T-helper 9 cell (primary cell): Measurements from ENCODE around the gene NOL4L.

ENCODE experiments used
- DNase-seq: peaks from one replicate; pipeline ENCODE4 v3.0.0-alpha.2; 2020

NOL4L gene

GRCh38 chr20:32521780-32522525 is 63.2 kb downstream of the NOL4L start:
- peak; percentile 65 for DNase-seq

- no peak for DNase-seq
Measured at GRCh38 chr20:32520927-32521203, 64.3 kb downstream of the NOL4L start.

DNA sequence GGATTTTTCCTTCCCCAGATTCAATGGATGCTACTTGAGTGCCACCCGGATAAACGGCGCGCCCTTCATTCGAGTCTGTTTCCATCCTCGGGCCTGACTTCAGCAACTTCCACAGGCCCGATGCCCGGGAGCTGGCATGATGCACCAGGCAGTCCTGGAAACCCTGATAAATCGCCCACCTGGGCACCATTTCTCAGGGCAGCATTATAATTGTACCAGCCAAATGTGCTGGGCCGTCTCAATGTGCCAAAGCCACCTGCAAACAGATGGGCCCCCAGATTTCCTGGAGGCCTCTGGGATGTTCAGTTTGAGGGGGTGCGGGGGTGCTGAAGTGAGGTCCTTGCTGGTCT is 65.8 kb downstream of the NOL4L start:
- DNase-seq, result no peak

GRCh38 chr20:32518593-32519380 is 66.3 kb downstream of the NOL4L start:
- no peak for DNase-seq

GRCh38 chr20:32517914-32518592 is 67.1 kb downstream of the NOL4L start:
- DNase-seq, result no peak

DNA sequence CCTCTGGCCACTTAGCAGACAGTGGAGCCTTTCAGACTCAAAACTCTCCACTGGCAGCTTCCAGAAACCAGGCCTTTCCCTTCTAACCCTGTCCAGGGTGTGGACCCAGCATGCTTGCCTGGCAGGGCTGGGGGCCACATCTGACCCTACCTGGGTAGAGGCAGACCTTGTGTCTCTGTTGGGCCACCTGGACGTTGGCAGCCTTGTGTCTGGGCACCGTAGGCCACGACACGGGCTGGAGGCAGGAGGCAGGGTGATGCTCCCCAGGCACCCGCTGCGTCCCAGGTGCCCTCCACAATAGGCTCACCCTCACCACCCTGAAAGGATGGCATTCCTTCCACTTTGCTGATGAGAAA is 67.6 kb downstream of the NOL4L start:
- DNase-seq, result no peak

GRCh38 chr20:32516583-32517517 is 68.3 kb downstream of the NOL4L start:
- no peak for DNase-seq

DNA sequence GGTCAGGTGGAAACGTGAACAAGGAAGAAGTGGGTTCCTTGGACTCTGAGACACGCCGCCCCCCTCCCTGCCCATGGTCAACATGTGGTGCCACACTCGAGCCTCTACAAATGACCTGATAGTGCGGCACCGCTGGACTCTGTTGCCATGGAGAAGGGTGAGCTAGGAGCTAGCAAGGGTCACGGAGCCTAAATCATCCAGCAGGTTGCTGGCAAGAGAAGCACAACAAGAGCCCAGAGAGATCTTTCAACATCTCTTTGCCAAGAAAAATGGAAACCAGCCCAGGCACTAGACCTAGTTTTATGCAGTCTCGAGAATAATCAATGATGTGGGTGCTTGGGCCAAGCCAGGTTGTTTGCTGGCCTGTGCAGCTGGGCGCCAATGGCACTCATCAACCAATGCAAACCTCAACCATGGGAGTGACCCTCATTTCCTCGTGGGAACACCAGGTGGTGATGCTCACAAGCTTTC is 69.5 kb downstream of the NOL4L start:
- no peak for DNase-seq

DNA sequence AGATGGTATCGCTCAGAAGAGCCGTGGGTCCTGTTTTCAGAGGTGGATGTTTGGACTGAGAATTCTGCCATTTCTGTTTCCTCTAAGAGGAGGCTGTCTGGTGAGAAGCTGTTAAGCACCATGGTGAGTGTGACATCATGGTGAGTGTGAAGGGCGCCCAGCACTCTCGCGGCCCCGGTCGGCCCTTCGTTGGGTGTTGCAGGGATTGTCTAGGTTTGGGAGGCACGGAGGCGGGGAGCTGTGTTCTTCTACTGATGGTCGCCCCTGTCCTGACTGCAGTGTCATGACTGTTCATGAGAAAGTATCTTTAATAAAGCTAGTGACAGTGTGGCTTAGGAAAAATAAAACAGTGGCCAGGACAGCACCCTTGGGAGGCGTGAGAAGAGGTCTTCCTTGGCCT is 70.4 kb downstream of the NOL4L start:
- DNase-seq, result no peak

- no peak for DNase-seq
Measured at GRCh38 chr20:32513031-32513866, 71.9 kb downstream of the NOL4L start.

DNA sequence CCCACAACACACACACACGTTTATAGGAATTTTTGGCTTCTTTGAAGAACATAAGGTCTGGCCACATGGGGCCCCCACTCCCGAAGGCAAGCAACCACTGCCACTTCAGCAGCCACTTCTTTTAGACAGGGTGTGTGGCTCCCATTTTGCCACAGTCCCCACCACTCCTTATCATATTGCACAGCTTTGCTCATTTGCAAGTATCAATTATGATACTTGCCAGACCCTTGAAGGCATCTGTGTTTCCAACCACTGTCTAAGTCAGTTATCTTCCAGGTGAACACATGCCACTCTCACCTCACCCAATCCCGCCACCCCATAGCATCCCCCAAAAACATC is 73.1 kb downstream of the NOL4L start:
- DNase-seq, result no peak

GRCh38 chr20:32511358-32512046 is 73.6 kb downstream of the NOL4L start:
- DNase-seq, result no peak

DNA sequence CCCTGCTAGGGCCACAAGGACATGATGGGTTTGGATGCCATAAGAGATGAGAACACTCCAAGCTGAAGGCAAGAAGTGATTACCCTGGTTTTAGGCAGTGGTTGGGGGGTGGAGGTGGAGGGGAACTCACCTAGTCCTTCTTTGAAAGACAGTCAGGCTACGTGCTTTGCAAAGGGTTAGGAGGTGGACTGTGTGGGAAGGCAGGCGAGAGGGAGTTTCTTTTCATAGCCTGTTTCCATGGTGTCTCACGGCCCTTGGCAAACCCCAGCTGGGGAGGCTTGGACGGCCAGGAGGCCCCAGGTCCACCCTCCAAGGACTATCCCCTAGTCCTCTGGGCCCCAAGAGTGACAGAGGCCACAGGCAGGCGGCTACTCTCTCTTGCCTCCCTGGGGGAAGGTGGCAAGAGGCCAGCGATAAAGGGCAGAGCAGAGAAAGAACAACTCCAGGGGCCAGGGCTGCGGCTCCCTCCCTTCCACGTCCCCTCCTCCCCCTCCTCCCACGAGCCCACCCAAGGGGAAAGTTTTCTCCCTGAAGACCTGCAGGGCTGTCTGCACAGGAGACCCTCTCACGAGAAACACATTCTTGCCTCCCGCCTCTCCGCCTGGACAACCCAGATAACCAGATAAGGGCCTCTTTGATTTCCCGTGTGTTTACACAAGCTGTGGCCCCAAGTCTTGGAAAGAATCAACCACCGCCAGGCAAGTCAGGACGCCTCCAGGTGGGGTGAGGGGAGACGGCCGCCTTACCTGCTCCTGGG is 74.4 kb downstream of the NOL4L start:
- no peak for DNase-seq

- DNase-seq, result no peak
Measured at GRCh38 chr20:32510120-32510600, 75.0 kb downstream of the NOL4L start.

GRCh38 chr20:32509639-32510066 is 75.5 kb downstream of the NOL4L start:
- DNase-seq, result peak; percentile 51

- no peak for DNase-seq
Measured at GRCh38 chr20:32508775-32509119, 76.4 kb downstream of the NOL4L start.

DNA sequence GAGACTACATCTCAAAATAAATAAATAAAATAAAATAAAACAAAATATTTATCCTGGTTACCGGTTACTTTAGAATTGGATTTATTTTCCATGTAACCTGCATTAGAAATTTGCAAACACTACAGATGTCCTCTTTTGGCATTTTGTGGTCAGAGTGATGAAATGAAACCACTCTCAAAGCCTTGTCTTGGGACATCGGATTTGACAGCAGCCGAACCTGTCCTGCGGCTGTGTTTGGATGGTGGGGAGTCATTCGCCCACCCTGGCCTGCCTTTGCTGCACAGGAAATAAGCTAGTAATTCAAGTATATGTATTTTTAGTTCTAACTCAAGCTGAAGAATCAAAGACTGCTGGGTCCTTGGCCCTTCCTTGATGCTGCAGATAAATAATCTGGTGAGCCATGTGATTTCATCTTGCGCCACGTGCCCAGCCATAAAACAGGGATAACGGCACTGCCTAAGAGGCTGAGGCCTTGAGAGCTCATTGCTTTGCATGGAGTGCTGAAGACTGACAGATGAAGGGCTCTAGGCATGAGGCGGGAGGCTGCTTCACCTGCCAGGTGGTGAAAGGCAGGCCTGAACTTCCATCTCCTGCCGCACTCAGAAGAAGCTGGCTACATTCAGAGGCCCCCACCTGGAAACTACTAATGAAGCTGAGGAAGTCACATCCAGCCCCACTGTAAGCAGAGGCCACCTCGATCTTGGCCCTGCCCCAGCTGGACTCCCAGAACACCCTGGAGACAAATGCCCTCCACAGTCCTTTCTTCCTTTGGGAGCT is 76.9 kb downstream of the NOL4L start:
- no peak for DNase-seq

DNA sequence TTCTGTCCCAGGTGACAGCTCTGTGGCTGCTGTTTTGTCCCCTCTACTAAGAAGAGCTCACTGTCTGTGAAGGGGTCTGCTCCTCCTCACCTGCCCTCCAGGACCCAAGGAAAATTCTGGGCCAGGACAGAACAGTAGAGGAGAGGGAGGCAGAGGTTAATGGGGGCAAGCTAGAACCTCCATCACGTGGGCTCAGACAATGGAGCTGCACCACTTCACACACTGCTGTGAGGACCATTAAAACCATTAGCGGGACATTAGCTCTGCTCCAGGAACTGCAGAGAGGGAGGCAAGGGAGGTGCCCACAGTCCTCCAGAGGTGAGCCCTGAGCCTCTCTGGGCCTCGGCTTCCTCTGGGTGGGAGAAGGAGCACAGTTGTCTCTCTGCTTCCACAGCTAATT is 78.4 kb downstream of the NOL4L start:
- no peak for DNase-seq

DNA sequence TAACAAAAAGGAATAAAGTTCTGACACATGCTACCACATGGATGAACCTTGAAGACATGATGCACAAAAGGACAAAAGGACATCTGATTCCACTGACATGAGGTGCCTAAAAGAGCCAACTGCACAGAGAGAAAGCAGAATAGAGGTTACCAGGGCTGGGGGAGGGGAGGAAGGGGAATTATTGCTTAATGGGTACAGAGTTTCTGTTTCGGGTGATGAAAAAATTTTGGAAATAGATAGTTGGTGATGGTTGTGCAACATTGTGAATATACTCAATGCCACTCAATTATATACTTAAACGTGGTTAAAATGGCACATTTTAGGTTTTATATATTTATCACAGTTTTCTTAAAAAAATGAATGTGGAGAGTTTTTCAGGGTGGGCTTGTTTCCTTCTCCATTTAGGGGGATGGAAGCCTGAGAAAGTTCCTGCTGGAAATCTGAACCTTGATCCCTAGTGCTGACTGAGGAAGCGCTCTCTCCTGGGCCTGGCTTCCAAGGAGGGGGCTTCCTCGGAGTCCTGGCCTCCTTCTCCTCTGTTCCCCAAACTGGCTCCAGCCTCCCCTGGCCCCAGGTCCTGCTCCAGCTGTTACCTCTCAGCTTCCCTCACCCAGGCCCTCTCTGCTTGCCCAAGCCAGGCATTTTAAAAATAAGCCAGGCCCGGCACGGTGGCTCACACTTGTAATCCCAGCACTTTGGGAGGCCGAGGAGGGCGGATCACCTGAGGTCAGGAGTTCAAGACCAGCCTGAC is 79.2 kb downstream of the NOL4L start:
- DNase-seq, result no peak
